Sigmoid colon (tissue), 7 donors: ENCODE data around the gene LAMA4. TPM values are rescaled to one million over a fixed set of nuclear protein-coding genes. Genes with fewer than 3 reads are reported as not detected.

ENCODE experiments used
- DNase-seq: peaks from one replicate; pipeline ENCODE4 v3.0.0-alpha.2; 2019
- H3K27ac ChIP-seq, 4 donors: fragments of 200-600 bp; sonication (generic); one replicate each; pipeline ENCODE4 v1.5.1; 2016 to 2019; ENCODE audit warnings: mild to moderate bottlenecking in 1 of 4
- H3K27me3 ChIP-seq, 3 donors: fragments of 200-600 bp; sonication (generic); one replicate each; pipeline ENCODE4 v1.5.1; 2019; ENCODE audit warnings: mild to moderate bottlenecking in 1 of 3
- H3K36me3 ChIP-seq, 4 donors: fragments of 200-600 bp; sonication (generic); one replicate each; pipeline ENCODE4 v1.5.1; 2016 to 2019
- H3K4me1 ChIP-seq, 4 donors: fragments of 200-600 bp; sonication (generic); one replicate each; pipeline ENCODE4 v1.5.1; 2017 to 2019
- H3K4me3 ChIP-seq, 4 donors: fragments of 200-600 bp; sonication (generic); one replicate each; pipeline ENCODE4 v1.5.1; 2017 to 2019; ENCODE audit warnings: mild to moderate bottlenecking in 2 of 4, moderate library complexity in 1 of 4
- H3K9me3 ChIP-seq, 4 donors: fragments of 200-600 bp in 3 of 4; sonication (generic) in 3 of 4; one replicate each; pipeline versions ENCODE4 v1.5.1 to v1.6.1; 2013 to 2019
- CTCF ChIP-seq, 4 experiments: fragments of 450-650 bp in 3 of 4; fragments of 200-600 bp in 1 of 4; IDR thresholded peaks; one replicate each; pipeline ENCODE4 v1.5.1; 2016 to 2019; ENCODE audit warnings: antibody characterized with exemption in 4 of 4, mild to moderate bottlenecking in 3 of 4, moderate library complexity in 2 of 4
- EP300 ChIP-seq, 4 donors: sonication (generic); formaldehyde crosslinking; IDR thresholded peaks; one replicate each; pipeline ENCODE4 v1.6.1; 2017; ENCODE audit warnings: antibody characterized with exemption in 4 of 4
- POLR2A ChIP-seq, 2 donors: fragments of 450-650 bp; IDR thresholded peaks; one replicate each; pipeline ENCODE4 v1.6.1; 2016; ENCODE audit warnings: antibody characterized with exemption in 2 of 2, mild to moderate bottlenecking in 2 of 2, moderate library complexity in 2 of 2
- POLR2AphosphoS5 ChIP-seq, 4 donors: sonication (generic); formaldehyde crosslinking; IDR thresholded peaks; one replicate each; pipeline ENCODE4 v1.6.1; 2017; ENCODE audit warnings: antibody characterized with exemption in 4 of 4
- WGBS, 2 donors: extraction: QIAGEN DNeasy Blood & Tissue Kit; methylation state at CpG; one replicate each; pipeline ENCODE4 v1.1.7; 2013; 5-methylcytosine and 5-hydroxymethylcytosine counted together
- intact Hi-C: fragments of 100-400 bp; cut with DNase I; formaldehyde crosslinking; loops from one replicate; pipeline ENCODE4 v1.15.1; 2023
- polyA plus RNA-seq, 3 donors: library from polyadenylated mRNA; stranded (reverse); fragments of 200-250 nt; gene quantifications; one replicate each; pipeline ENCODE4 v1.2.3, GENCODE V29; 2013
- total RNA-seq, 4 donors: library from RNA; depleted of rRNA; stranded (reverse); fragments of >200 nt; gene quantifications; one replicate each; pipeline ENCODE4 v1.1.0, GENCODE V29; 2016
- donor health status: healthy with polysubstance abuse.
- donor health status: Bipolar disorder and iron deficiency.
- donor health status: healthy.

LAMA4 gene
- total and polyA plus RNA-seq, 7 donors: 6.9 to 225 (median 95.3) TPM

GRCh38 chr6:112156668-112157067, 97.7 kb downstream of the LAMA4 start:
- Histone ChIP-seq H3K9me3 (no peaks in the 10 kb centered on the region), H3K36me3 (peaks cover 11 to 82% (median 17%) of the 10 kb centered on the region in 4 donors), H3K27ac (peak overlapping the region; percentile 40 to 74 (median 66)), H3K4me3 (no peak overlapping the region), H3K27me3 (no peaks in the 10 kb centered on the region), H3K4me1 (peaks cover 0 to 22% (median 18%) of the 10 kb centered on the region in 4 donors)
- 92 to 93% methylated on average over 4 of the region's 4 CpGs for WGBS, 2 donors
- intact Hi-C loops: no loop called here
- TF ChIP-seq POLR2AphosphoS5 (IDR thresholded peaks at IDR 0.05) (no peak), CTCF (IDR thresholded peaks at IDR 0.05) (no peak), POLR2A (IDR thresholded peaks at IDR 0.05) (no peak)
- no peak for DNase-seq

GRCh38 chr6:112155886-112156285, 98.5 kb downstream of the LAMA4 start:
- 58 to 61% methylated on average over 3 of the region's 3 CpGs for WGBS, 2 donors
- Histone ChIP-seq H3K27ac (peak overlapping the region; percentile 40 to 74 (median 66)), H3K36me3 (peaks cover 4 to 79% (median 13%) of the 10 kb centered on the region in 4 donors), H3K27me3 (no peaks in the 10 kb centered on the region), H3K4me1 (peaks cover 0 to 24% (median 20%) of the 10 kb centered on the region in 4 donors), H3K9me3 (no peaks in the 10 kb centered on the region), H3K4me3 (no peak overlapping the region)
- TF ChIP-seq EP300 (IDR thresholded peaks at IDR 0.05) (no peak), POLR2AphosphoS5 (IDR thresholded peaks at IDR 0.05) (peak in 3 of 4 donors; percentile 4 to 47 (median 32)), POLR2A (IDR thresholded peaks at IDR 0.05) (no peak), CTCF (IDR thresholded peaks at IDR 0.05) (no peak)
- DNase-seq: no peak
- intact Hi-C loops: no loop called here

- Histone ChIP-seq H3K27ac (peak overlapping the region; percentile 40 to 74 (median 66)), H3K36me3 (peaks cover 0 to 67% (median 9%) of the 10 kb centered on the region in 4 donors)
Measured at GRCh38 chr6:112154711-112155110, 99.7 kb downstream of the LAMA4 start.

GRCh38 chr6:112153926-112154607, 100.3 kb downstream of the LAMA4 start:
- WGBS, 2 donors: 59 to 78% methylated on average over 5 of the region's 5 CpGs
- Histone ChIP-seq H3K9me3 (no peaks in the 10 kb centered on the region), H3K4me3 (no peak overlapping the region), H3K27ac (peak overlapping the region; percentile 40 to 74 (median 66)), H3K4me1 (peaks cover 0 to 42% (median 36%) of the 10 kb centered on the region in 4 donors), H3K27me3 (no peaks in the 10 kb centered on the region), H3K36me3 (peaks cover 0 to 60% (median 7%) of the 10 kb centered on the region in 4 donors)
- TF ChIP-seq EP300 (IDR thresholded peaks at IDR 0.05): no peak
- TF ChIP-seq POLR2A (IDR thresholded peaks at IDR 0.05): no peak
- TF ChIP-seq POLR2AphosphoS5 (IDR thresholded peaks at IDR 0.05): no peak
- TF ChIP-seq CTCF (IDR thresholded peaks at IDR 0.05): no peak
- no peak for DNase-seq
- intact Hi-C loops: loop anchor here (5.0 kb wide), 1 partner anchor 67 kb away; the partner anchor contains the start of genes FAM229B and TUBE1

More at GRCh38 chr6:112154711-112155110, 99.7 kb downstream of the LAMA4 start:
- Histone ChIP-seq H3K9me3 (no peaks in the 10 kb centered on the region), H3K4me1 (peaks cover 0 to 36% (median 32%) of the 10 kb centered on the region in 4 donors), H3K4me3 (no peak overlapping the region), H3K27me3 (no peaks in the 10 kb centered on the region)
- no peak for TF ChIP-seq CTCF (IDR thresholded peaks at IDR 0.05)
- no peak for TF ChIP-seq POLR2A (IDR thresholded peaks at IDR 0.05)
- no peak for TF ChIP-seq EP300 (IDR thresholded peaks at IDR 0.05)
- no peak for TF ChIP-seq POLR2AphosphoS5 (IDR thresholded peaks at IDR 0.05)
- DNase-seq: no peak
- intact Hi-C loops: loop anchor here (5.0 kb wide), 1 partner anchor 67 kb away; the partner anchor contains the start of genes FAM229B and TUBE1
- WGBS, 2 donors: 86 to 93% methylated on average over 2 of the region's 2 CpGs
